GM20000 (cell line): ENCODE results near the gene HMX3.

Experiments
- DNase-seq: peaks from one replicate; pipeline ENCODE4 v3.0.0; 2012; ENCODE audit warnings: low spot score
- CTCF ChIP-seq: IDR thresholded peaks from 2 replicates; pipeline ENCODE4 v1.5.1; 2012; ENCODE audit warnings: mild to moderate bottlenecking, control low read depth; ENCODE audit errors: extremely low read depth, missing control alignments

The HMX3 gene

DNA sequence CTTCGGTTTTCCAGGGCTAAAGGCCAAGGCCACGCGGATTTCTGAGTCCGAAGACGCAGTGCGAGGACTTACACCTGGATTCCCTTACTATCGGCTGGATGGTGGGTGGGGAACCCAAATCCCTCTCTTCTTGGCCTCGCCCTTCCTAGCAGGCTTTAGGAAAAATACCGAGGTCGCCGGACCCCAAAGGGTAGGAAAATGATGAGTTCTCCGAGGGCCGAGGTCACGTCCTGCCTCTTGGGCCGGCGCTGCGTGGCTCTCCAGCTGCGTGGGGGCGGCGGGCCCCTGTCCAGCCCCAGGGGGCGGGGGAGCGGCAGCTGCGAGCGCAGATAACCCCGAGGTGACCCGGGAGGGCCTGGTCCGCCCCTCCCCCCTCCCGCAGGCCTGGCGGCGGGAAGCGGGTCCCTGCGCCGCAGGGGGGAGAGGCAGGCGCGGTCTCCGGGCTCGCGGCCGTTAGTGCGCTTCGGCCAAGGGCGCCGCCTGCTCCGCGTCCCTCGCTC is 805 bp upstream of the HMX3 start:
- no peak for TF ChIP-seq CTCF
- peak; percentile 68 for DNase-seq

DNA sequence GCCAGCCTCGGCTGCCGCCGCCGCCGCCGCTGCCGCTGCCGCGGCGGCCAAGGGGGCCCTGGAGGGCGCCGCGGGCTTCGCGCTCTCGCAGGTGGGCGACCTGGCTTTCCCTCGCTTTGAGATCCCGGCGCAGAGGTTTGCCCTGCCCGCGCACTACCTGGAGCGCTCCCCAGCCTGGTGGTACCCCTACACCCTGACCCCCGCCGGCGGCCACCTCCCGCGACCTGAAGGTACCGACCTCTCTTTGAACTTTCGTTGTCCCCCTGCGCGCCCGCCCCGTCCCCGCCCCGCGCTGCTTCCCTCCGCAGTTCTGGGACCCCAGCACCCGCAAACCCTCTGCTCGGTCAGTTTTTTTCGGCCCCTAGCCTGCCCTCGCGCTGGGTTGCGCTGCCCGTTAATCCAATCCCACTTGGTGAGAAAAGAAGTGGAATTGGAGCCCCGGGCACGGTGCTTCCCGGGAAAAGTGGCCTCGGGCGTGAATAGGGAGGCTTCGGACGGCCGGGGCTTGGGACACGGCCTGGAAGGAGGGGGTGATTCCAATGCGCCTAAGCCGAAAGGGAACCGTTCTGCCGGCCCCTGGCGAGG is 543 bp downstream of the HMX3 start:
- no peak for TF ChIP-seq CTCF
- peak; percentile 60 for DNase-seq

DNA sequence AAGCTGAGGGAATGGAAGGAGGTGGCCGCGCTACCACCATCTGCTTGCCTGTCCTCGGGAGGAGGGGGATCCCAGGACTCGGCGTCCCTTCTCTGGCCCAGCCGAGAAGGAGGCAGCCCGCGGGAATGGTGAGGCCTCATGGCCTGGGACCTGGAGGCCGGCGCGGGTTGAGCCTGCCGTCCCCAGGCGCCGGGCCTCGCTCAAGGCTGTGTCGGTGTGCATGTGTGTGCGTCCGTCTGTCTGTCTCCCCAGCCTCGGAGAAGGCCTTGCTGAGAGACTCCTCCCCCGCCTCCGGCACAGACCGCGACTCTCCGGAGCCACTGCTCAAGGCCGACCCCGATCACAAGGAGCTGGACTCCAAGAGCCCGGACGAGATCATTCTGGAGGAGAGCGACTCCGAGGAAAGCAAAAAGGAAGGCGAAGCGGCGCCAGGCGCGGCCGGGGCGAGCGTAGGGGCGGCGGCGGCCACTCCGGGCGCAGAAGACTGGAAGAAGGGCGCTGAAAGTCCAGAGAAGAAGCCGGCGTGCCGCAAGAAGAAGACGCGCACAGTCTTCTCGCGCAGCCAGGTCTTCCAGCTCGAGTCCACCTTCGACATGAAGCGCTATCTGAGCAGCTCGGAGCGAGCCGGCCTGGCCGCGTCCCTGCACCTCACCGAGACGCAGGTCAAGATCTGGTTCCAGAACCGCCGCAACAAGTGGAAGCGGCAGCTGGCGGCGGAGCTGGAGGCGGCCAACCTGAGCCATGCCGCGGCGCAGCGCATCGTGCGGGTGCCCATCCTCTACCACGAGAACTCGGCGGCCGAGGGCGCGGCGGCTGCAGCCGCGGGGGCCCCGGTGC is 1.3 kb downstream of the HMX3 start:
- TF ChIP-seq CTCF: no peak
- DNase-seq: peak; percentile 72

DNA sequence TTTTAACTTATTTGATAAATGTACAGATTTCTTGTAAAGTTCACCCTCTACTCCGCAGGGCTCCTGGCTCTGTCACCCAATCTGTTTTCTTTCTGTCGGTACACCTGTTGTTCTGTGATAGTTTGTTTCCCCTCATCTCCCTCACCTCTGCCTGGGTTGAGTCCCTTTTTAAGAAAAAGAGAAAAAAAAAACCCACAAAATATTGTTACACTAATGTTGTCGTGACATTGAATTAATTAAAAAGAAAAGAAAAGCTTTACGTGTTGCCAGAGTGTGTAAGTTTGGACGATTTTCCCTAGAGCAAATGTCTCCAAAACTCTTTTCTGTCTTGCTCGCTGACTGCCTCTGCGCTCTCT is 3.4 kb downstream of the HMX3 start:
- DNase-seq: no peak
- no peak for TF ChIP-seq CTCF

- no peak for TF ChIP-seq CTCF
- DNase-seq: peak; percentile 39
Observed at GRCh38 chr10:123139521-123140163, 3.9 kb downstream of the HMX3 start.

- peak; percentile 29 for TF ChIP-seq CTCF
- DNase-seq: peak; percentile 51
Observed at GRCh38 chr10:123140164-123140982, 4.6 kb downstream of the HMX3 start.

DNA sequence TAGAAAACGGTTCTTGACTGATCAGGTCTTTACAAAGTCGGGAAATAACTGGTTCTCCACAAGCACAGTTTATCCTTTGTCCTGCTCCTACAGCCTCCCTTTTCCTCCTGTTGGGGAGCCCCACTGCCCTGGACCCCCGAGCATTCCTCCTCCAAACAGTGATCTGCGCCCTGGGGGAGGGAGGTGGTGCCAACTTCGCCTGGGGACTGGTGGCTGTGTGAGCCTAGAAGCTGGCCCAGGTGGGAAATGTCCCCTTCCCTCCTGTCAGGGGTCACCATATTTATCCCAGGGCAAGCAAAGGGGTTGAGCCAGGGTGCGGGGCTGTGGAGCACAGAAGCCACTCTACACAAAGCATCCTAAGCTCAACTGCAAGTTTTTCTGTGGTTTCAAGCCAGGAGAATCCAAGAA is 5.2 kb downstream of the HMX3 start:
- DNase-seq: no peak
- TF ChIP-seq CTCF: no peak
